Skeletal muscle tissue (tissue), 4 donors: ENCODE measurements around the gene HOXC9. TPM values are rescaled to one million over a fixed set of nuclear protein-coding genes. Genes with fewer than 3 reads are reported as not detected.
A peak's percentile ranks its signal among the peaks of the same experiment; 100 is the strongest.

ENCODE experiments used
- H3K27ac ChIP-seq: one replicate; pipeline ENCODE4 v1.7.0; 2013; ENCODE audit warnings: mild to moderate bottlenecking, low read depth, low read length, inconsistent platforms
- H3K27me3 ChIP-seq, 3 donors: one replicate each; pipeline ENCODE4 v1.7.0; 2013; ENCODE audit warnings: low read length in 3 of 3; ENCODE audit not compliant: control insufficient read depth in 3 of 3, insufficient read depth in 3 of 3
- H3K36me3 ChIP-seq, 3 donors: one replicate each; pipeline ENCODE4 v1.7.0; 2013; ENCODE audit warnings: low read length in 3 of 3; ENCODE audit not compliant: control insufficient read depth in 3 of 3, insufficient read depth in 3 of 3
- H3K4me1 ChIP-seq, 3 donors: one replicate each; pipeline ENCODE4 v1.7.0; 2013; ENCODE audit warnings: low read length in 3 of 3, mild to moderate bottlenecking in 3 of 3; ENCODE audit not compliant: control insufficient read depth in 3 of 3, insufficient read depth in 3 of 3
- H3K4me3 ChIP-seq, 3 donors: one replicate each; pipeline ENCODE4 v1.7.0; 2013; ENCODE audit warnings: low read length in 3 of 3
- H3K9ac ChIP-seq, 3 donors: one replicate each; pipeline ENCODE4 v1.7.0; 2013; ENCODE audit warnings: low read length in 3 of 3, mild to moderate bottlenecking in 3 of 3, moderate library complexity in 2 of 3, low read depth in 1 of 3
- H3K9me3 ChIP-seq, 3 donors: one replicate each; pipeline ENCODE4 v1.7.0; 2013; ENCODE audit warnings: low read length in 3 of 3; ENCODE audit not compliant: control insufficient read depth in 3 of 3
- total RNA-seq: library from RNA; depleted of rRNA; stranded (reverse); fragments of >200 nt; gene quantifications from one replicate; pipeline ENCODE4 v1.2.3, GENCODE V29; 2014
- donor health status: Osteomylitis.

Gene HOXC9
- total RNA-seq, 1 donor from 2014 or later: 4.2 TPM

DNA sequence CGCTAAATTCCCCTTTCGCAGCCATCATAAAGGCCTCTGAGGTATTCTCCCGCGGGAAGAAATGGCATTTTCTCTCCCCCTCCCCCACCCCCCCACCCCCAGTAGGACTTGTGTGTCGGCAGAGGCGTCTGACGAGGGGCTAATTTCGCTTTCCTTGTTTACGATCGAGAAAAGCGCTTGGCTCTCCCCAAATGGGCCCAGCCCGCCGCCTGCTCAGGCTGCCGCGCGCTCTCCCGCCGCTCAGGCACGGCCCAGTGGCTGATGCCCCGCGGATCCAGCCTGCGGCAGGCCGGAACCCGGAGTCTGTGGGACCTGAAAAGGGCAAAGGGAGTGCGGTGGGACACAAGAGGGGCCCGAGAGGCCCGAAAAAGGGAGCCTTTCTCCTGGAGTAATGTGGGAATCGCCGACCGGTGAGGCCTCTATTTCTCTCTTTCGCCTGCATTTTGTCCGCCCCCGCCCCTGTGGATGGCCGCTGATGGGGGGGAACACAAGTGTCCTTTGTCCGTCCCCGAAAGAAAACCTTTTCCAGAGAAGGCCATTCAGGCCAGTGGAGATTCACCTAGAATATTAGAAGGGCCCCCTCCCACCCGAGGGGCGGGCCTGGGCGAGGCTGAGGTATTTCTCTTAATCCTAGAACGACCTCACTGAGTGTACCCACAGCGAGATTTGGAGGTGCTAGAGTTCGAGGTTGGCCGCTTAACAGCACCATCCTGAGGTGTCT lies 19.3 kb downstream of the HOXC9 start:
- Histone ChIP-seq H3K4me1 (peaks cover 55 to 69% (median 56%) of the 10 kb centered on the region in 3 donors), H3K27ac (peak overlapping the region; percentile 99), H3K27me3 (no peaks in the 10 kb centered on the region), H3K9me3 (no peaks in the 10 kb centered on the region), H3K9ac (peak overlapping the region; percentile 95 to 99 (median 98)), H3K36me3 (no peaks in the 10 kb centered on the region), H3K4me3 (peak overlapping the region; percentile 80 to 84 (median 81))

DNA sequence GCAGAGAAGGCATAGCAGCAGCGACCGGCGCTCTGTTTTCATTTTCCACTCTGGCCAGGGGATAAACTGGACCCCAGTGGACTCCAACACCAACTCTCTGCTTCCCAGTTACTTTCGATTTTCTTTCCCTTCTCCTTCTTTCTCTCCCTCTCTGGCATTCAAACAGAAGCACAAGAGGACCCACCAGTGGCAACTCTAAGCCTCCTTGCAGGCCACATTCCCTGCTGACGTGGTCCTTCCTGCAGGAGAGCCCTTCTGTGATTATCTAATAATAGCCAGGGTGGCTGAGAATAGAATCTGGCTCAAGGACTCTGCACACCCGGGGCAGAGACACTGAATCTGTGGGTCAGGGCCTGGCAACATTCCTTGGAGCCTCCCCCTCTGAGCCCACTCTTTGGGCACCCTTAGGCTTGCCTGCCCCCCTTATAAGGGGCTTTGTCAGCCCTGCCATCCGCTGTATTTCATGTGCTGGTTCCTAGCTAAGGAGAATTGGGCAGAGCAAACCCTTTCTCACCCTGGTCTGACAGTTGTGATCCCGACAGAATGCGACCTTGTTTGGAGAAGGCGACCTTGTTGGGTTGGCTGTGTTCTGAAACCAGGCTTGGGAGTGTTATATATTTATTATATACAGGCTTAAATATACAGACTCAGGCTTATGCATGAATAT lies 20.1 kb downstream of the HOXC9 start:
- peaks cover 57 to 70% (median 60%) of the 10 kb centered on the region in 3 donors for H3K4me1 ChIP-seq
- peak overlapping the region; percentile 95 to 99 (median 98) for H3K9ac ChIP-seq
- H3K27me3 ChIP-seq: no peaks in the 10 kb centered on the region
- H3K4me3 ChIP-seq: peak overlapping the region; percentile 80 to 84 (median 81)
- no peaks in the 10 kb centered on the region for H3K36me3 ChIP-seq
- peak overlapping the region; percentile 99 for H3K27ac ChIP-seq
- no peaks in the 10 kb centered on the region for H3K9me3 ChIP-seq

DNA sequence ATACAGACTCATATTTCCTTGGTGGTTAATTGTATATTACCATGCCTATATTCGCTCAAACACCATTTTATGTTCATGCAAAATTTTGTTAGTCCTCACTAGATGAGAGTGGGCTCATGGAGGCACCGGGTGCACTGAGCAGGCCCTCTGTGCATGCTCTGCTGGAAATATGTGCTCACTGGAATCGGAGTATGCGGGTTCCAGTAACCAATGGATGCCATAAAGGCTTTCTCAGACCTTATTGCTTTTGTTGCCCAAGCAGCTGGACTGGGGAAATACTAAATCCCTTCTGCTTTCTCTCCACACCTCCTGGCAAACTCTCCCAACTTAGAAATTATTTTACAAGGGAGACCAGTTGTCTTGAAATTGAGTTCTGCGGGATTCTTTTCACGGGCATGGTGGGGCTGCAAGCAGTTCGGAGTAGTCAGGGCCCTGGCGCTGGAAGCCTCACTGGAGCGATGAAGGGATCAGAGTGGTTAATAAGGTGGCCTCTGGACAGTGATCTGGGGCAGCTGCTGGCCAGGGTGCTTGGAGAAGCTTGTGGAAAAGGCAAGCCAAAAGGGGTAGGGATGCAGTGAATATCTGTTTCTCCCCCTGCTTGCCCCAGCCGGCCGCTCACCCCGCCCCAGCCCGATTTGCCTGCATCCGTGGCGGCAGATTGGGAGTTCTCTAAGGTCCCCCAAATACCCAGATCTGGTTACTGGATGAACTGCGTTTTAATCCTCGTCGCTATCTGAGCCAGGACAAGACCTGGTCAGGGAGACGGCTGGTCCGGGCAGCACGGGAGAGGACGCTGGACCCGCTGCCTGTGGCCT lies 20.8 kb downstream of the HOXC9 start:
- Histone ChIP-seq H3K9ac (peak overlapping the region; percentile 95 to 99 (median 98)), H3K4me1 (peaks cover 49 to 71% (median 65%) of the 10 kb centered on the region in 3 donors), H3K4me3 (peak overlapping the region; percentile 80 to 84 (median 81)), H3K27ac (peak overlapping the region; percentile 99), H3K36me3 (no peaks in the 10 kb centered on the region), H3K9me3 (no peaks in the 10 kb centered on the region), H3K27me3 (no peaks in the 10 kb centered on the region)

GRCh38 chr12:54021432-54022013 lies 21.6 kb downstream of the HOXC9 start:
- Histone ChIP-seq H3K36me3 (no peaks in the 10 kb centered on the region), H3K4me1 (peaks cover 54 to 72% (median 67%) of the 10 kb centered on the region in 3 donors), H3K27ac (peak overlapping the region; percentile 99), H3K27me3 (no peaks in the 10 kb centered on the region), H3K9ac (peak overlapping the region; percentile 95 to 99 (median 98)), H3K9me3 (no peaks in the 10 kb centered on the region), H3K4me3 (peak overlapping the region; percentile 80 to 84 (median 81))

DNA sequence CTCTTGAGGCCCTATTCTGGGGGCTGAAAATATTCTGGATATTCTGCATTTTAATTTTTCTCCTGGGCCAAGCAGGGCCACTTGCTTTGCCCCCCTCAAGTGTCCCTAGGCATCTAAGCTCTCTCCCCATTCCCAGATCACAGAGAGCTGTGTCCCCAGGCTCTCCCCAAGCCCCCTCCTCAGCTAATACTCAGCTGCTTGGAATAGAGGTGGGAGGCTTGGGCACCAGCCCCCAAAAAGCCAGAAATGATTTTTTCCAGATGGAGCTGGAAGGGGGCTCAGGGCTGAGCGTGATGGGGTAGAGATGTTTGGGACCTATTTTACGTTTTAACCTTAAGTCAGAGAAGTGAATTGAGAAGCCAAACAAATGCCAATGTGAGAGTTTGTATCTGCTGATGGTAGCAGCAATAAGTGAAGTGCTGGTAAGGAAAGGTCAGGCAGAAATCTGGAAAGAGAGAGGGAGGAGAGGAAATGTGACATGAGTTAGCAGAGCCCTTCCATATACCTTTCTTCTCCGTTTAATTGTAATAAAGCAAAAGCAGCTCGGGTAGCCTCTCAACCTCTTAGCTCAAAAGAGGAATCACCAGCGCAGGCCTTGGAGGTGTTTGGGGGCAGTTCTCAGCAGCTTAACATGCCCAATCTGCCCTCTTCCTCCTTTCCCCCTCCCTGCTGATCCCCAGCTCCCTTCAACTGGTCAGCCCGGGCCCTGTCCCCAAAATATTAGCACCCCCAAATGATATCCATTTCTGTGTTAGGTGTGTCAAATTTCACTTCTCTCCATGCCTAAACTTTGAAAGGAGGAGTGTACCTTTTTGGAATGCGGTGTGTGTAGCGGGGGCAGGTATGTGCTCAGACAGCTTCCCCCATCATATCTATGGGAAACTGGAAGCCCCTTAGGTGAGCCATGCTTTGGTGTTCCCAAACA lies 23.3 kb downstream of the HOXC9 start:
- H3K4me3 ChIP-seq: peak overlapping the region; percentile 50 to 67 (median 63)
- peaks cover 69 to 86% (median 77%) of the 10 kb centered on the region in 3 donors for H3K4me1 ChIP-seq
- H3K27ac ChIP-seq: peak overlapping the region; percentile 99
- H3K27me3 ChIP-seq: no peaks in the 10 kb centered on the region
- peak overlapping the region; percentile 81 to 88 (median 87) for H3K9ac ChIP-seq
- H3K9me3 ChIP-seq: no peaks in the 10 kb centered on the region
- no peaks in the 10 kb centered on the region for H3K36me3 ChIP-seq

DNA sequence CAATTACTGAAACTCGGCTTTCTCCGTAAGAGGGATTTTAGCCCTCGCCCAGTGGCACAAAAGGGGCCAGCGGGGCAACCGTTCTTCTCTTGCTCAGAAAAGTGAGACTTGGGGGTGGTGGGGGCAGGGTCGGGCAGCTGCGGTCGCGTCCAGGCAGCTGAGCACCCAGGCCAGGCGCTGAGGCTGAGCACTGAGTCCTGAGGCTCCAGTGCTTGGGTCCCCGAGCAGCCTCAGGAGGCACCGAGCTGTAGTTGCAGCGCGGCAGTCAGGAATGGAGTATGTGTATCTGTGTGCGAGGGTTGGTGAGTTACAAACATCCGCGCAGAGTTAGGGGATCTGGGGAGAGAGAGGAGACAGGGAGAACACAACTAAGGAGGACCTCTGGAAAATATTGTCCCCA lies 24.2 kb downstream of the HOXC9 start:
- Histone ChIP-seq H3K27me3 (no peaks in the 10 kb centered on the region), H3K27ac (peak overlapping the region; percentile 99), H3K9ac (peak overlapping the region; percentile 81 to 88 (median 87)), H3K36me3 (no peaks in the 10 kb centered on the region), H3K4me1 (peaks cover 78 to 87% (median 82%) of the 10 kb centered on the region in 3 donors), H3K4me3 (peak overlapping the region; percentile 50 to 67 (median 63)), H3K9me3 (no peaks in the 10 kb centered on the region)

DNA sequence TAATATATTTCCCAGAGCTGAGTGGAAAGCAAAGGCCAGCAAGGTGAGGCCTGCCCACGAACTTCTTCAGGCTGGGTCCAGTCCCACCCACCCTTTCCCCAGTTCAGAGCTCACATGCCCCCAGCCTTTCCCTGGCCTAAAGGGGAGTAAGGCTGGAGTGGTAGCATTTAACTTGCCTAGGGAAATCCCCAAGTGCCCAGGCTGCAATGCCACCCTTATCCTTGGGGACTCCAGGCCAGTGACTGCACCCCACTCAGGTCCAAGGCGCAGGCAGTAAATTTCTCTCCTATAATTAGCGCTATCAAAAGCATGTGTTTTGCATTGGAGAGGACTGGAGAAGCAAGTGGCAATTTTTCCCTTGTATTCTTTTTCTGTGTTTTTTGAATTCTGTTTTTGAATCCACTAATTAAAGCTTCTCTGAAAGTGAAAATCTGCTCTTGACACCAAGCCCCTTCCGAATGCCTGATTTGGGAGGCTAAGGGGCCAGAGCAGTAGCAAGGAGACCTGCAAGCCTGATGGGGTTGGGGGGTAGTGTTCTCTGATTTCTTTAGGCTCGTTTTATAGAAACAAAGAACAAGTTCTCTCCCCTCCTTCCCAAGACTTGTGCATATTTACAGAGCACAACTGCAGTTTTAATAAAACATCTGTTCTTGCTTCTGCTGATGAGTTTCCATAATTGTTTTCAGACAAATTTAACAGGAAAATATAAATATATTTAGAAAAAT lies 24.8 kb downstream of the HOXC9 start:
- Histone ChIP-seq H3K9ac (peak overlapping the region; percentile 81 to 88 (median 87)), H3K4me1 (peaks cover 78 to 87% (median 85%) of the 10 kb centered on the region in 3 donors), H3K27me3 (no peaks in the 10 kb centered on the region), H3K36me3 (peaks cover 0 to 2% (median 0%) of the 10 kb centered on the region in 3 donors), H3K4me3 (peak overlapping the region; percentile 50 to 67 (median 63)), H3K9me3 (no peaks in the 10 kb centered on the region), H3K27ac (peak overlapping the region; percentile 99)

DNA sequence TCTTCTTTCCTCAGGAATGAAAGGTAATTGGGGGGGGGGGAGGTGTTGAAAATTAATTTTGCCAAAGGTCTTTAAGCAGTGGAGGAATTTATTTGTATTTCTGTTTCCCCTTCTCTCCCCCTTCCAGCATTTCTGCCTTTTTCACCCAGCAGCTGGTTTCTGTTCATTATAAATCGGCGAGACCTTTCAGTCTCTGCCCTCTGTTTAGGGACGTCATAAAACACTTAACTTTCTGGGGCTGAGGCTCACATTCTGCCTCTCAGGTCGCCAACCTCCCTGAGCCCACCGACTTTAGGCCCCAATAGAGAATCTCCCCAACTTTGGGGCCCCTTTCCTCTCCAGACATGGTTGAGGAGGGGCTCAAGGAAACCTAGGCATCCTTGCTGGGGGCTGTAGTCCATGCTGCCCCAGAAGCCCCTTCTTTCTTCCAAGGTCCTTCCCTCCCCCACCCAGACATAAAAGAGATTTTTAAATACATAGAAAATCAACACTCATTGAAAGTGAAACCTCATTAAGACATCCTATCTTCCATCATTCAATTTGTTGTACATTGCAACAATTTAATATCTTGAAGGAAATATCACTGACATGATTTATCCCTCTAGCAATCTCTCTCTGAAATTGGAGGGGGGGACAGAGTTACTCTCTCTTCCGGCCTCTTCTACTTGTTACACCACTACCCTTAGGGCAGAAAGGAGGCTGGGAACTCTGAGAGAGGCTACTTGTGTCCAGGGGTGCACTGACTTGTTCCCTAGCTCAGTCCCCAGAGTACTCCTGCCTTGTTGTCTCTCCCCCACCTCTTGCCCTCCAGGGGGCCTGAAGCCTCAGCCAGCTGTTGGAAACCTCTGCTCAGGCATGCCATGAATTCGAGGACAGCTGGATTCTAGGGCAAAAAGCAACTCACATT lies 25.8 kb downstream of the HOXC9 start:
- Histone ChIP-seq H3K9ac (peak overlapping the region; percentile 81 to 88 (median 85)), H3K9me3 (no peaks in the 10 kb centered on the region), H3K27me3 (no peaks in the 10 kb centered on the region), H3K36me3 (peaks cover 0 to 3% (median 2%) of the 10 kb centered on the region in 3 donors), H3K27ac (peak overlapping the region; percentile 99), H3K4me3 (peak overlapping the region; percentile 39 to 50 (median 49)), H3K4me1 (peaks cover 69 to 78% (median 78%) of the 10 kb centered on the region in 3 donors)
